Right kidney (tissue), 1 donor: ENCODE results near the gene PODXL2.

ENCODE experiments used
- DNase-seq: peaks from one replicate; pipeline ENCODE4 v3.0.0-alpha.2; 2016

PODXL2 gene

DNA sequence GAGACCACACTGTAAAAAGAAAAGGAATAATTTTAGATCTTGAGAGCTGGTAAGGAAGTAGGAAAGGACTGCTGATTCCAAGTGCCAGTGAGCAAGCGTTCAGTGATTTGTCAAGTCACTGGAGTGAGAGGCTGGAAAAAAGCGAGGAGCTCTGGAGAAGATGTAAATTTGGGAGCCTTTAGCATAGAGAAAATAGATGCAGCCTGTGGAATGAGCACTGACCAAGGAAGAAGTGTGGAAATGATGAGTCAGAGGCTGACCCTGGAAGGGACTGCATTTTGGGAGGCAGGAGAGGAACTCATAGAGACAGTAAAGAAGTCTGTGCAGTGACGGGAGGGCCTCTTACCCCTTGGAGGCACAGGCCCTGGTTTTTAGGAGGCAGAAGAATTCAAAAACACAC lies 26.7 kb downstream of the PODXL2 start:
- no peak for DNase-seq

DNA sequence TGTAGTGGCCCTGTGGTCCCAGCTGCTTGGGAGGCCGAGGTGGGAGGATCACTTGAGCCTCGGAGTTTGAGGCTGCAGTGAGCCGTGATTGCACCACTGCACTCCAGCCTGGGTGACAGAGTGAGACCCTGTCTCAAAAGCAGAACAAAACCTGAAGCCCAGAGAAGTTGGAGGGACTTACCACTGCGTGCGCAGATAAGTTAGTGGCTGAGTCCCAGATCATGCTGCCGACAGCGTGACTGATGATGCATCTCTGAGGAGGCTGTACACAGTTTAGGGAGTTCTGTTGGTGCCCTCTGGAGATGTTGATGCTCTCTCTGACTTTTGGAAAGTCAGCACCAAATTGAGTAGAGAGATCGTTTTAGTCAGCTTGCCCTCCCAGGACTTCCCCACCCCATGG lies 27.9 kb downstream of the PODXL2 start:
- DNase-seq, result no peak

DNA sequence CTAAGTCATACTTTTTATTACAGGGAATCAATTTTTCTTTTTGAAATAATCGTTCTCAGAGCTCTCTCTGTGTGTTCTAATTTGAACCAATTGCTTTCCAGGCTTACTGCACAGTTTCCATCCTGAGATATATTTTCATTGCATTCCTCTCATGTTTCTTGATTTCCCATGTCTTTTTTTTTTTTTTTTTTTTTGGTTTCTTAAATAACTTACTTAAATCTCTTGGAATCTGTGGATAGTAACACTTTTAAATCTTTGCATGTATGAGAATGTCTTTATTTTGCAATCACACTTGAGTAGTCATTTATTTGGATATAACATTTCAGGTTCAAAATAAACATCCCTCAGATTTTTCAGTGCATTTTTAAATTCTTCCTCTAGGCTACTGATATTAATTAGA lies 29.2 kb downstream of the PODXL2 start:
- DNase-seq, result no peak

DNA sequence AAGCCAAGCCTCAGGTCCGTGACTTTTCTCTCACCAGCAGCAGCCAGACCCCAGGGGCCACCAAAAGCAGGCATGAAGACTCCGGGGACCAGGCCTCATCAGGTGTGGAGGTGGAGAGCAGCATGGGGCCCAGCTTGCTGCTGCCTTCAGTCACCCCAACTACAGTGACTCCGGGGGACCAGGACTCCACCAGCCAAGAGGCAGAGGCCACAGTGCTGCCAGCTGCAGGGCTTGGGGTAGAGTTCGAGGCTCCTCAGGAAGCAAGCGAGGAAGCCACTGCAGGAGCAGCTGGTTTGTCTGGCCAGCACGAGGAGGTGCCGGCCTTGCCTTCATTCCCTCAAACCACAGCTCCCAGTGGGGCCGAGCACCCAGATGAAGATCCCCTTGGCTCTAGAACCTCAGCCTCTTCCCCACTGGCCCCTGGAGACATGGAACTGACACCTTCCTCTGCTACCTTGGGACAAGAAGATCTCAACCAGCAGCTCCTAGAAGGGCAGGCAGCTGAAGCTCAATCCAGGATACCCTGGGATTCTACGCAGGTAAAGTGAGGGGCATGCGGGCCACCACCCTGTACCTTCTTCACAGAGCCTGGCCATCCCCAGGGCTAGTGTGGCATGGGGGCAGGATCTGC lies 31.8 kb downstream of the PODXL2 start:
- no peak for DNase-seq

DNA sequence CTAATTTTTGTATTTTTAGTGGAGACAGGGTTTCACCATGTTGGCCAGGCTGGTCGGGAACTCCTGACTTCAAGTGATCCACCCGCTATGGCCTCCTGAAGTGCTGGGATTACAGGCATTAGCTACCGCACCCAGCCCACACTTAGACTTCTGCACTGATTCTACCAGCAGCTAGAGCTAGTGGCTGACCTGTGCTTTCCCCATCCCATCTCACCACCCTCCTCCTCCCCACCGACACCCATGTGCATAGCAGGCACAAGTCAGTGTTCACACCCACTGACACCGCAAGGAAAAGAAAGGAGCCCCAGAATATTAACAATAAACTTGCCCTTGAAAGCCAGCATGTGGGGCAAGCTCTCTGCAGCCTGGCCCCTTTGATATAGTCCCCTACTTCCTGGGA lies 32.6 kb downstream of the PODXL2 start:
- no peak for DNase-seq

DNA sequence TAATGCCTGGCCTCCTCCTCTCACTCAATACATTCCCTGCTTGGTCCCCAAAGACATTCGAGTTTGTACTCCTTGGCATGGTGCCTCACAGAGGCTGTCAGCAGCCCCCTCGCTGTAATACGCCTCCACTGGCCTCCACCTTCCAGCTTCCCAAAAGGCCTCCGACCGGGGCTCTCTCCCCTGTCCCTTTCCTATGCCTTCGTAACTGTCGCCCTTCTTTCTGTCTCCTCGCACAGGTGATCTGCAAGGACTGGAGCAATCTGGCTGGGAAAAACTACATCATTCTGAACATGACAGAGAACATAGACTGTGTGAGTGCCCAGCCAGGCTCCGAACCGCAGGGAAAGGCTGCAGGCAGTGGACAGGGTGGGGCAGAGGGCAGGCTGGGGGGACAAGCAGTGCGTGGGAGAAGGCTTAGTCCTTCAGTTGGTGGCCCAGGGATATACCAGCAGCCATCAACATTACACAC lies 33.0 kb downstream of the PODXL2 start:
- no peak for DNase-seq

DNA sequence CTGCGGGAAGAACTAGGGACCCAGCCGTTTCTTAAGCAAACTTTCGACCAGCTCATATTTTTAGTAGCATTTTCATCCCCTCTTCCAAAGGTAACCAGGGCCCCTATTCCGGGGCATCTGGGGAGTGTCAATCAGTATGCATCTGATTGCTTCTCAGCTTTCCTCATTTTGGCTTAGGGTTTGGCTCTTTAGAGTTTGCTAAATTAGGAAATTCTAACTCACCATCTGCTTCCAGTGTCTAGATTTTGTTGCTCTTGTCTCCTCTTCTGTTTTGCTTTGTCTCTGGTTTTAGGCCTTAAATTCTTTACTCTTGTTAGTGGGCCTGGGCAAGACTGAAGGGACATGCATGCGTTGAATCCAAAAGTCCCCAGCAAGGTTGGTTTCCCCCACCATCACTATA lies 34.2 kb downstream of the PODXL2 start:
- DNase-seq, result no peak

DNA sequence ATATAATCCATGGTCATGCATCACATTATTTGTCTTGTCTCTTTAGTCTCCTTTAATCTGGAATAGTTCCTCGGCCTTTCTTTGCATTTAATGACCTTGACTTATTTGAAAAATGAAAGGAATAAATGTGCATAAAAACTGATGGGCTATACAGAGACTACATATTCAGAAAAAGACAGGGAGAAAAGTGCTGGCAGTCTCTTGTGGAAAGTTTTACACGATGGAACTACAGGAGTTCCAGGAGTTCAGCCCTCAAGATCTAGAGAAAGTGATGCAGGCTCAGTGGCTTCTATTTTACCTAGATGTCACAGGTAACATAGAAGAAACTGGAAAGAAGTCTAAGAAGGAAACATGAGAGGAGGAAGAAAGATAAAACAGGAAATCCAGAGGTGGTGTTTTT lies 36.2 kb downstream of the PODXL2 start:
- DNase-seq, result no peak

DNA sequence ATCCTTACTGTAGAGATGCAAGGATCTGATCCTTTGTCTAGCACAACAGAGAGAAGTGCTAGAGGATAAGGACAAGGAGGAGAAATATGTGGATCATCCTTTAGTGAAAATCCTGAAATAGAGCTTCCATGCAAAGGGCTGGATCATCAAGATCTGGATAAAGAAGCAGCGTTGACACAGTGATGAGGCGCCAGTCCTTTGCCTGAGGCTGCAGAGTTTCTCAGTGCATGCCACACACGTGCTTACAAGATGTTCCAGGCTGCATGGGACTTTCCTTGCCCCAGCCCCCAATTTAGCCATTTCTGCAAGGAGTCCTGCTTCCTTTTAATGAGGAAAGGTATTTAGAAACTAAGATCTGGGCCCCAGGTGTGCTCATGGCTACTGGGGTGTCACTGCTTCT lies 36.6 kb downstream of the PODXL2 start:
- no peak for DNase-seq

DNA sequence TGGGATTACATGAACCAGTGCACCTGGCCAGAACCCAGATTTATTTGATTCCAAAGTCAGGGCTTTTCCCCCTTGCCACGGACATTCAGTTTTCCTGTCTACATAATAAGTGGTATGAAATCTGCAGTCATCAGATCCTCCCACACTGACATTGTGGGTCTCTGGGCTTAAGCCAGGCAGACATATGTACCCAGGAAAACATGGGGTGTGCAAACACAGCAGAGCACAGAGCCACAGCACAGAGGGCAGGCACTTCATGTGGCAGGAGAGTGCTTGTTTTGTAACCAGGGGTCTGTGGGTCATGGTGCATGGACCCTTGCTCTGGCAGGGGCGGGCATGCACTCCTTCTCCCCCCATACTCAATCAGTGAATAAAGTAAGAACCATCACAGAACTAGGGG lies 37.7 kb downstream of the PODXL2 start:
- no peak for DNase-seq

DNA sequence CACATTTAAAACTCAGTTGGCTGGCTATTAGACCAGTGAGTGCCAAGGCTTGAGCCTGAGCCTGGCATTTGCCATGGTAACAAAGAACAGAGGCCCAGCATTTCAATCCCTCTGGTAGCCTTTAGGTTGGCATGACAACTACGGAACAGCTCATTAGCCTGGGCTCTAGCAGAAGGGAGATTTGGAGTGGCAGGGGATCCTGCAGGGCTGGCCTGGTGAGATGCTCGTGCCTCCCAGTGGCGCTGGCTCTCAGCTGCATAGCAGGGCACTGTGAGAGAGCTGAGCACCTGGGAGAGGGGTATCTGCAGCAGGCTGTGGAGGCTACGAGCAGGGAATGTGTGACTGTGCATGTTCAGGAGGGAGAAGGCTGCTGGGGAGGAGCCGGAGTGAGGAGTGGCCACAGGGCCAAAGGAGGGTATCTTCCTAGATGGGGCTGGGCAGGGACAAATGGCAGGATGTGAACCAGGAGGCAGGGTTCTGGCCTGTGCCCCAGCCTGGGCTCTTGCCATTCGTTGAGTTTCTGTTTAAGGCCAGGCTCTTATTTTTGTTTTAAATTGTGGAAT lies 38.2 kb downstream of the PODXL2 start:
- DNase-seq, result no peak

DNA sequence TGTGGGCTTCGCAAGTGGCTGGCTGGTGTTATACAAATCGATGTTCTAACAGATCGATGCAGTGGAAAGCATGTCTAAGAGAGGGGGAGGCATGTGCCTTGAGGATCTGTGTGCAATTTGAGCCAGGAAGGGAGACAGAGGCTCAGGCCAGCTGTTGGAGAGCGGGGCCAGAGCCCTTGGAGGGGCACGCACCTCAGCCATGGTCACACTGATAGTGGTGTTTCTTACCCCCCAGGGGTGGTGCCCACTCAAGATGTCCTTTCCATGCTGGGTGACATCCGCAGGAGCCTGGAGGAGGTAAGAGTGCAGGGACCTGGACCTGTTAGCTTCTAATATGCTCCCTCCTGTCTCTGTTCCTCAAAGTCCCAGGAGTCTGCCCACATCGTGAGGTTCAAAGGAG lies 39.9 kb downstream of the PODXL2 start:
- DNase-seq, result no peak

DNA sequence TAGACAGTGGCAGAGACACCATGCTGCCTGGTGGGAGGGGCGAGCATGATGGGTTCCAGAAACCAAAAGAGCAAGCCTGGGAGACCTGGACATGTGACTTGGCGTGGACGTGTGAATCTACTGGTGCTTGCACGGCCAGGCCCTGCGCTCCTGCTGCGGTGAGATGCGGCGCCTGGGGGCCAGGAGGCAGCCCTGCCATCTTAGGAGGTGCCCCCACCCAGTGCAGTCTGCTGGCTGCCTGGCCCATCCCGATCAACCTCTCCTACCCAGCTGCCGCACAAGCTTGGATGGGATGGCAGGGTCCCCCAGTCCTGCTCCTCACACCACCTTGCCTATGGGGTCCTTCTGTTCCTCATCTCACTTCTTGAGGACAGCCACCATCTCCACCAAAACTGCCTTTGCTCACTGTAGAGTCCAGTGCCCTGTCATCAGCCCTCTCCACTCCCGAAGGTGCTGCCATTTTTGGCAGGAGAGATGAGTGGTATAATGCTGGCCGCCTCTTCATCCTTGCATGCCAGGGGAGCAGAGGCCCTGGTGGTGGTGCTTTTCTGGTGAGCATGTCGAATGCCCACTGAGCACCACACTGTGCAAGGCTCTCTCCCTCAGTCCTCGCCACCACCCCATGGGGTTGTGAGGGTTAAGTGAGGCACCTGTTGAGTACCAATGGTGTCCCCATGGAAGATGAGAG lies 40.7 kb downstream of the PODXL2 start:
- DNase-seq, result no peak

DNA sequence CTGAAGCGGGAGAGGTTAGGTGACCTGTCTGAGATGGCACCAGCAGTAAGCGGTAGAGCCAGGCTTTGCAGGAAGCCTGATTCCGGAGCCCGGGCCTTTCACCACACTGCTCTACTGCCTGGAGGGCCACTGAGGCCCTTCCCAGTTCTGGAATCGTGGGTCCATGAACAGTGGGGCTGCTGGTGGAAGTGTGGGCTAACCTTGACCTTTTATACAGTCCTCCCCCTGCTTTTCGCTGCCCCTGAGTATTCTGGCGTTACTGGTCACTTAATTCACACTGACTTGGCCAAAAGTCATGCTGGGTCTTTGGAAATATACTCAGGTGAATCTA lies 41.2 kb downstream of the PODXL2 start:
- DNase-seq, result no peak

DNA sequence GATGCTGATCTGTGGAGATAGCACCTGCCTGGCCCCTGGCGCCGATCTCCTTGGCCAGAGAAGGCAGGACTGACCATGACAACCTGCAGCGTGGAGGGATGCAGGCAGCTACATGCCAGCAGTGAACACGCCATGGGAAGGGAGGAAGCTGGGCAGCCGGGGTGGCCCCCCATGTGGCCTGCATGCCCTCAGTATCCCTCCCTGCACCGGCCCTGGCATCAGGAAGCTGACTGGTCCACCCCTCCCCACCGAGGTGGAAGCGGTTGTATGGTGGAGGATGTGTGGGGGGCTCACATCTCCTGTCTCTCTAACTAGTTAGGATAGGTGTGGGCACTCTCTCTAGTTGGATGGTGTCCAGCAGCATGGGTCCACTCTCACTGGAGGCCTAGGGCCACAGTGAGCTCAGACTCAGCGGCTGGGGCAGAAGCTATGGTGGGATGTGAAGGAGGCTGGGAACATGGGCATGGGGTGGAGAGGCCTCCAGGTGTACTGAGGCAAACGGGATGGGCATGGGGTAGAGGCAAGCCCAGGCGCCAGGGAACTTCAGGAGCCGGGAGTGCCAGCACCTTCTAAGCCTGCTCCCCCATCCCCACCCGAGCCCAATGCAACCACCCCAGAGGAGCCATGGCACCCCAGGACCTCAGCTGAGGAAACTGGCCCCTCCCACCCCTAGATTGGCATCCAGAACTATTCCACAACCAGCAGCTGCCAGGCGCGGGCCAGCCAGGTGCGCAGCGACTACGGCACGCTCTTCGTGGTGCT lies 42.0 kb downstream of the PODXL2 start:
- no peak for DNase-seq

DNA sequence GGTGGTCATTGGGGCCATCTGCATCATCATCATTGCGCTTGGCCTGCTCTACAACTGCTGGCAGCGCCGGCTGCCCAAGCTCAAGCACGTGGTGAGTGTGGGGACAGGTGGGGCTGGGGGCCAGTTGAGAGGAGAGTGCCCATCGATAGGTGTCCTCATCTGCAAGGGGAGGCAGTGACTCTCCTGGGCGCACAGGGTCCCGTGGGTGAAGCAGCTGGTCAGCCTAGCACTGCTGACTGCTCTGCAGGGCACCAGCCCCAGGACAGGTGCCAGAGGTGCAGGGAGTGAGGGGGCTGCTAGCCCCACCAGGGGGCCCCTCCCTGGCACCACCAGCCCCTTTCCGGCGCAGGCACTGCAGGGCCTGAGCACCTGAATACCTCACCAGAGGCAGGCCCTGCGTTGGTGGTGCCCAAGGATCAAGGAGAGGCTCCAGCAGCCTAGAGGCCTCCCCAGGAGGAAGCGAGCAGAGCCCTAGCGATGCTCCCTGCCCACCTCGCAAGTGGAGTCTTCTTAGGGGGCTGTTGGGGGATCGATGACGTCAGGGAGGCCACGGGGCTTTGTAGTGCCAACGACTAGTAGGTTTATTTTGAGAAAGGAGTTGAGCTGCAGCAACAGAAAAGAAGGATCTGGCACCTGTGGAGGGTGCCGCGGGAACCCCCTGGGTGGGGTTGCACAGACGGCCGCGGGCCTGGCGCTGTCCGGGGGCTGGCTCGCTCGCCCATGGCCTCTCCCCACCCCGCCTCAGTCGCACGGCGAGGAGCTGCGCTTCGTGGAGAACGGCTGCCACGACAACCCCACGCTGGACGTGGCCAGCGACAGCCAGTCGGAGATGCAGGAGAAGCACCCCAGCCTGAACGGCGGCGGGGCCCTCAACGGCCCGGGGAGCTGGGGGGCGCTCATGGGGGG lies 42.8 kb downstream of the PODXL2 start:
- DNase-seq, result no peak

DNA sequence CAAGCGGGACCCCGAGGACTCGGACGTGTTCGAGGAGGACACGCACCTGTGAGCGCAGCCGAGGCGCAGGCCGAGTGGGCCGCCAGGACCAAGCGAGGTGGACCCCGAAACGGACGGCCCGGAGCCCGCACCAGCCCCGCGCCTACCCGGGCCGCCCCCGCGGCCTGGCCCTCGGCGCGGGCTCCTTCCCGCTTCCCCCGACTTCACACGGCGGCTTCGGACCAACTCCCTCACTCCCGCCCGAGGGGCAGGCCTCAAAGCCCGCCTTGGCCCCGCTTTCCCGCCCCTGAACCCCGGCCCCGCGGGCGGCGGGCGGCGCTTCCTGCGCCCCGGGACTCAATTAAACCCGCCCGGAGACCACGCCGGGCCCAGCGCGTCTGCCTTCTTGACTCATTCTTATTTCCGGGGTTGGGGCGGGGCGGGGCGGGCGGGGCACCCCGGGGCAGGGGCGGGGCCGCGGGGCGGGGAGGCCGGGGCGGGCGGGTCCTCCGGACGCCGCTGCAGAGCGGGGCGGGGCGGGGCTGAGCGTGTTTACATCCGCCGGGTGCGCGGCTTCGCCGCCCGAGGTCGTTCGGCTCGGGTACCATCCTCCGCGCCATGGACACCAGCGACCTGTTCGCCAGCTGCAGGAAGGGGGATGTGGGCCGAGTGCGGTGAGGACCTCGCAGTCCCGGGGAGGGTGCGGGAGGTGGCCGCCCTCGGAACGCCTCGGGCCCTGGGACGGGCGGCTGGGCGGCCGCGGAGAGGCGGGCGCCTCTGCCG lies 43.6 kb downstream of the PODXL2 start, which contains the start of gene ABTB1:
Gene ABTB1 (plus strand): TSS at position 524 of the 762 bp plus-strand sequence. CDS start 74 bp downstream, at position 598.
- DNase-seq, result peak; percentile 80

DNA sequence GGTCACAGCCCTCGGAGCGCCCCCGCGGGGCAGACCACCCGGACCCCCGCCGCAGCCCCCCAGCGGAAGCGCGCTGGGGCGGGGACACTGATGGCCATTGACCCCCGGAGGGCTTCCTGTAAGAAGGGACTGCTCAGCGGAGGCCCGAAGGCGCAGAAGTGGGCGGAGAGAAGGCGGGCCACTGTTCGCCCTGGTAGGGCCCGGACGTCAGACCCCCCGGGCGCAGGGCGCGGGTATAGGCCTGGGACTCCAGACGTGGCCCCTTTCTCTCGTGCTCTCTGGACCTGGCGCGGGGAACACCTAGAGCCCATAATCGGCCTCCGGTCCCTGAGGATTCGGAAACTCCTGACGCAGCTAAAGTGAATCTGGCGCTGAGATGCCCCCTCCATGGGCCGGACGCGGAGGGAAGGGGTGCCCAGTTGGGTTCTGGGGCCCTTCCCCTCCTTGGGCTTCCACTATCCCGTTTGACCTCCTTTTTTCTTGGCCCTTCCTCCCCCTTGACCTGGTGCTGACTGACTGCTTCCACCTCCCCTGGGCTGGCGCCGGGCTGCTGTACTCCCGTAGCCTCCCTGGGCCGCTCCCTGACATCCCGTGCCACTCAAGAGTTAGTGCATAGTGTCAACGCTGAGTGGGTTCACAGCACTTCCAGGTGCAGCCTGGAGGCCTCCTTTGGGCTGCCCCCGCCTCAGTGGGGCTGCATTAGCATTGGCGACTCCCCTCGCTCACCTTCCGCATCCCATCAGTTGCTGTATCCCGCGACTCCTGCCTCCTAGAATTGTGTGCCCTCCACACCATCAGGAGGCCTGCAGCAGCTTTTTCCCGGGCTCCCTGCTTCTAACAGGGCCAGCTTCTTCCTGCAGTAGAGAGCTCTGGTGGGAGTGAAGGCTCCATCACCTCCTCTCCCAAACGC lies 44.5 kb downstream of the PODXL2 start:
- peak; percentile 69 for DNase-seq

DNA sequence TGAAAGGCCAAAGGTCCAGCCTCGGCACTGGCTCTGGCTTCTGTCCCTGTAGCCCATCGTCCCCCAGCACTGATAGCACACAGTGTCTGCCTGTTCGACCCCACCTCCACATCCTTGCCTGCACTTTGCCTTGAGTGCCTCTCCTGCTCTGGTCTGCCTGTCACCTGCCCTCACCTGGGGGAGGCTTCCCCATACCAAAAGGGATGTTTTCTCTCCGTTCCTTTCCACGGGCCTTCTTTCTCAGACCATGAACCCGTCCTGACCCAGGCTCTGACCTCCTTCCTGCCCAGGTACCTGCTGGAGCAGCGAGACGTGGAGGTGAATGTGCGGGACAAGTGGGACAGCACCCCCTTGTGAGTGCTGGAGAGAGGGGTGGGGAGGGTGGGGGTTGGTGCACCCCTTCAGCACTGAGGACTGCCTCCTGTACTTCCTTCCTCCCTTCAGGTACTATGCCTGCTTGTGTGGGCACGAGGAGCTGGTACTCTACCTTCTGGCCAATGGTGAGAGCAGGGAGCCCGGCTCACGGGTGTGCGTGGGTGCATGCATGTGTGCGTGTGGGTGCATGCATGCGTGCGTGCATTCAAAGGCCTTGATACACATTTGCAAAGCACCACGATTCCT lies 45.2 kb downstream of the PODXL2 start:
- no peak for DNase-seq

DNA sequence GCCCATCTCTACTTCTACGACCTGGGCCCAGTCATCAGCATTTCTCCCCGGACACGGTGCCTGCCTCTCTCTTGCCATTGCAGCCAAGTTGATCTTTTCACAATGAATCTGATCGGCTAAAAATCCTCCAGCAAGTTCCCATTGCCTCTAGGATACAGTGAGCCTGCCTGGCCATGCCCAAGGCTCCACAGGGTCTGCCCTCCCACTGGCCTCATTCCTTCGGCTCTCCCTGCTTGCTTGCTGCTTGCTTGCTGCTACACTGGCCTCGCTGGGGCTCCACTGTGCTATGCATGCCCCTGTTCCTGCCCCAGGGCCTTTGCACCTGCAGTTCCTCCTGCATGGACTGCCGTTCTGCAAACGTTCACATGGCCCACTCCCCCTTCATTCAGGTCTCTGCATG lies 45.8 kb downstream of the PODXL2 start:
- no peak for DNase-seq
